Measurements from ENCODE around the gene C11orf97.

GRCh38 chr11:94537031-94537600, 24.9 kb downstream of the C11orf97 start:
- TF ChIP-seq GATA2 (IDR thresholded peaks at IDR 0.05; ENCODE audit: low read depth, low read length) (no peak), GATA3 (IDR thresholded peaks at IDR 0.05; ENCODE audit: low read depth, low read length) (no peak)
